HepG2 (cell line): Measurements from ENCODE around the gene GRK4. TPM values are rescaled to one million over a fixed set of nuclear protein-coding genes. Genes with fewer than 3 reads are reported as not detected.

Experiments
- ATF4 ChIP-seq, 2 experiments: fragments of 450-650 bp in 1 of 2; sonication (generic) in 1 of 2; formaldehyde crosslinking; IDR thresholded peaks; 2 replicates each; pipeline versions ENCODE4 v1.5.0 to v1.8.0; 2020 to 2022; ENCODE audit warnings: mild to moderate bottlenecking in 1 of 2, missing genetic modification reagents in 1 of 2
- ELK4 ChIP-seq: sonication (generic); formaldehyde crosslinking; IDR thresholded peaks from 2 replicates; pipeline ENCODE4 v1.9.0; 2021; ENCODE audit warnings: missing genetic modification reagents, borderline replicate concordance
- FOXJ3 ChIP-seq: sonication (generic); formaldehyde crosslinking; IDR thresholded peaks from 2 replicates; pipeline ENCODE4 v1.4.0; 2020; ENCODE audit warnings: missing genetic modification reagents, mild to moderate bottlenecking, borderline replicate concordance
- FOXP4 ChIP-seq: sonication (generic); formaldehyde crosslinking; IDR thresholded peaks from 2 replicates; pipeline ENCODE4 v1.4.0; 2020; ENCODE audit warnings: missing genetic modification reagents
- HNF1A ChIP-seq, 2 experiments: sonication (generic) in 1 of 2; formaldehyde crosslinking in 1 of 2; IDR thresholded peaks; 2 replicates each; pipeline versions ENCODE4 v1.4.0 to v1.6.1; 2016 to 2020; ENCODE audit warnings: borderline replicate concordance in 1 of 2, low read depth in 1 of 2, mild to moderate bottlenecking in 1 of 2, missing genetic modification reagents in 1 of 2
- HNRNPK ChIP-seq: fragments of 200-400 bp; formaldehyde crosslinking; IDR thresholded peaks from 2 replicates; pipeline ENCODE4 v1.6.1; 2018; ENCODE audit warnings: low read length, low read depth, moderate library complexity, mild to moderate bottlenecking; ENCODE audit not compliant: poor library complexity, severe bottlenecking
- LCORL ChIP-seq, 2 experiments: fragments of 450-650 bp in 1 of 2; sonication (generic) in 1 of 2; formaldehyde crosslinking in 1 of 2; IDR thresholded peaks; 2 replicates each; pipeline versions ENCODE4 v1.5.0 to v1.6.1; 2017 to 2020; ENCODE audit warnings: antibody characterized with exemption in 1 of 2, missing genetic modification reagents in 1 of 2
- NFE2L1 ChIP-seq: sonication (generic); formaldehyde crosslinking; IDR thresholded peaks from 2 replicates; pipeline ENCODE4 v1.4.0; 2020; ENCODE audit warnings: missing genetic modification reagents, mild to moderate bottlenecking, borderline replicate concordance
- PRMT3 ChIP-seq: sonication (generic); formaldehyde crosslinking; IDR thresholded peaks from 2 replicates; pipeline ENCODE4 v1.8.1; 2022; ENCODE audit warnings: low read depth, mild to moderate bottlenecking, moderate library complexity, missing genetic modification reagents, borderline replicate concordance
- RARA ChIP-seq: IDR thresholded peaks from 2 replicates; pipeline ENCODE4 v1.6.1; 2016; ENCODE audit warnings: missing genetic modification reagents, missing compliant biosample characterization
- SKI ChIP-seq: fragments of 450-650 bp; IDR thresholded peaks from one replicate; pipeline ENCODE4 v1.6.1; 2018; ENCODE audit warnings: mild to moderate bottlenecking; ENCODE audit not compliant: partially characterized antibody
- ZBTB38 ChIP-seq: sonication (generic); formaldehyde crosslinking; IDR thresholded peaks from 2 replicates; pipeline ENCODE4 v1.5.1; 2020; ENCODE audit warnings: mild to moderate bottlenecking, missing genetic modification reagents
- ZBTB7A ChIP-seq: sonication (generic); formaldehyde crosslinking; IDR thresholded peaks from 2 replicates; pipeline ENCODE4 v1.8.0; 2022; ENCODE audit warnings: mild to moderate bottlenecking, missing genetic modification reagents
- ZNF256 ChIP-seq: sonication (generic); formaldehyde crosslinking; conservative IDR thresholded peaks from 2 replicates; pipeline ENCODE4 v1.4.0; 2020; ENCODE audit warnings: missing genetic modification reagents
- ZNF30 ChIP-seq: sonication (generic); formaldehyde crosslinking; IDR thresholded peaks from 2 replicates; pipeline ENCODE4 v1.5.0; 2020; ENCODE audit warnings: mild to moderate bottlenecking, missing genetic modification reagents
- ZNF382 ChIP-seq: sonication (generic); formaldehyde crosslinking; IDR thresholded peaks from 2 replicates; pipeline ENCODE4 v1.5.0; 2020; ENCODE audit warnings: missing genetic modification reagents, mild to moderate bottlenecking, borderline replicate concordance
- ZNF441 ChIP-seq: sonication (generic); formaldehyde crosslinking; IDR thresholded peaks from 2 replicates; pipeline ENCODE4 v1.7.0; 2021; ENCODE audit warnings: missing genetic modification reagents, borderline replicate concordance
- ZNF746 ChIP-seq: sonication (generic); formaldehyde crosslinking; IDR thresholded peaks from 2 replicates; pipeline ENCODE4 v1.8.0; 2022; ENCODE audit warnings: mild to moderate bottlenecking, missing genetic modification reagents
- polyA plus RNA-seq, 8 experiments: library from polyadenylated mRNA; depleted of rRNA in 3 of 8; stranded (reverse) in 7 of 8; unstranded in 1 of 8; fragments of >200 nt; fragmentation: Illumina TruSeq in 4 of 8; extraction: Trizol in 4 of 8; gene quantifications; 2 replicates each; pipeline versions ENCODE4 v1.2.1 to v1.2.3, GENCODE V29; 2011 to 2016; ENCODE audit warnings: low read depth in 4 of 8, missing spikeins in 1 of 8, mixed read lengths in 1 of 8; ENCODE audit not compliant: insufficient read depth in 1 of 8
- total RNA-seq, 5 experiments: library from RNA; depleted of rRNA; stranded (reverse); fragments of >200 nt; fragmentation: Illumina TruSeq; extraction: Trizol; gene quantifications; 2 replicates each; pipeline ENCODE4 v1.2.3, GENCODE V29; 2016; ENCODE audit warnings: low read depth in 1 of 5

GRK4 gene
- total and polyA plus RNA-seq, 2 of the 13 experiments (the other 11 are each of a cell fraction or from before 2014, with no cell fraction given) = 1.8 to 2.0 TPM

- TF ChIP-seq LCORL (IDR thresholded peaks at IDR 0.05) (no peak), LCORL (CRISPR knock-in tag; IDR thresholded peaks at IDR 0.05) (peak; percentile 31; the same call in 1 of the 2 replicates), ATF4 (CRISPR knock-in tag; IDR thresholded peaks at IDR 0.05) (no peak), HNRNPK (no peak), PRMT3 (CRISPR knock-in tag) (no peak), SKI (peak; percentile 82), ZNF441 (no peak), HNF1A (IDR thresholded peaks at IDR 0.05; ENCODE audit: low read depth) (no peak), HNF1A (CRISPR knock-in tag; IDR thresholded peaks at IDR 0.05; ENCODE audit: borderline replicate concordance) (no peak), ZNF382 (CRISPR knock-in tag) (no peak), ZNF256 (CRISPR knock-in tag) (no peak), ZNF746 (no peak), ZBTB38 (CRISPR knock-in tag) (peak; percentile 30; the same call in 1 of the 2 replicates), ELK4 (CRISPR knock-in tag) (no peak), NFE2L1 (CRISPR knock-in tag) (no peak), FOXJ3 (no peak), RARA (CRISPR knock-in tag) (peak; percentile 17; the same call in 1 of the 2 replicates), FOXP4 (CRISPR knock-in tag) (no peak), ZBTB7A (no peak), ZNF30 (no peak)
Measured at GRCh38 chr4:3034231-3034630, 70.9 kb downstream of the GRK4 start (continued).
